OCI-LY1 (cell line): ENCODE data around the gene ADCY1.

Experiments
- H2AFZ ChIP-seq: fragments of 200-600 bp; sonication (generic), shearing (Covaris generic); 2 replicates; pipeline ENCODE4 v1.6.0; 2014; ENCODE audit warnings: antibody characterized with exemption, mild to moderate bottlenecking, low read length
- H3F3A ChIP-seq: fragments of 200-600 bp; sonication (generic), shearing (Covaris generic); 2 replicates; pipeline ENCODE4 v1.6.0; 2014; ENCODE audit warnings: mild to moderate bottlenecking, antibody characterized with exemption, low read length, moderate library complexity; ENCODE audit not compliant: insufficient read depth
- H3K27ac ChIP-seq: fragments of 200-600 bp; sonication (generic); 2 replicates; pipeline ENCODE4 v1.5.1; 2014; ENCODE audit warnings: low read length, mixed run types, mild to moderate bottlenecking, low read depth; ENCODE audit not compliant: poor library complexity, severe bottlenecking
- H3K27me3 ChIP-seq: fragments of 200-600 bp; sonication (generic); 2 replicates; pipeline ENCODE4 v1.6.0; 2014; ENCODE audit warnings: antibody characterized with exemption, mild to moderate bottlenecking, low read length, moderate library complexity; ENCODE audit not compliant: insufficient read depth
- H3K36me3 ChIP-seq: fragments of 200-600 bp; sonication (generic); 2 replicates; pipeline ENCODE4 v1.6.1; 2014; ENCODE audit warnings: mild to moderate bottlenecking, antibody characterized with exemption, low read length, moderate library complexity, mixed read lengths; ENCODE audit not compliant: insufficient read depth
- H3K4me1 ChIP-seq: fragments of 200-600 bp; sonication (generic); 2 replicates; pipeline ENCODE4 v1.5.1; 2014; ENCODE audit warnings: mild to moderate bottlenecking, low read length, moderate library complexity; ENCODE audit not compliant: insufficient read depth, severe bottlenecking
- H3K4me2 ChIP-seq: fragments of 200-600 bp; sonication (generic), shearing (Covaris generic); 2 replicates; pipeline ENCODE4 v1.6.1; 2014; ENCODE audit warnings: low read length
- H3K4me3 ChIP-seq: fragments of 200-600 bp; sonication (generic); 2 replicates; pipeline ENCODE4 v1.5.1; 2014; ENCODE audit warnings: low read length, low read depth, mild to moderate bottlenecking, mixed read lengths; ENCODE audit not compliant: poor library complexity, severe bottlenecking
- H3K79me2 ChIP-seq: fragments of 200-600 bp; shearing (Covaris generic); 2 replicates; pipeline ENCODE4 v1.6.1; 2016; ENCODE audit warnings: mixed run types, low read length, mixed read lengths; ENCODE audit not compliant: insufficient read depth
- H3K9ac ChIP-seq: fragments of 200-600 bp; sonication (generic), shearing (Covaris generic); 2 replicates; pipeline ENCODE4 v1.6.1; 2014; ENCODE audit warnings: mild to moderate bottlenecking, low read length, mixed read lengths
- H3K9me2 ChIP-seq: fragments of 200-600 bp; sonication (generic), shearing (Covaris generic); 2 replicates; pipeline ENCODE4 v1.6.1; 2014; ENCODE audit warnings: low read depth, mild to moderate bottlenecking, low read length, mixed read lengths
- H3K9me3 ChIP-seq: fragments of 200-600 bp; shearing (Covaris generic); 2 replicates; pipeline ENCODE4 v1.6.1; 2014; ENCODE audit warnings: low read length, mixed read lengths
- H4K20me1 ChIP-seq: fragments of 200-600 bp; sonication (generic), shearing (Covaris generic); 2 replicates; pipeline ENCODE4 v1.6.0; 2016; ENCODE audit warnings: mild to moderate bottlenecking, low read length; ENCODE audit not compliant: insufficient read depth
- EZH2 ChIP-seq: fragments of 200-600 bp; sonication (generic), shearing (Covaris generic); IDR thresholded peaks from 2 replicates; pipeline ENCODE4 v1.8.0; 2017; ENCODE audit warnings: borderline replicate concordance, mixed run types, mild to moderate bottlenecking, antibody characterized with exemption, low read length, moderate library complexity, mixed read lengths
- TF ChIP-seq, protein P1 (sequence below): fragments of 200-600 bp; sonication (generic), shearing (Covaris generic); IDR thresholded peaks from 2 replicates; pipeline ENCODE4 v1.5.1; 2017; ENCODE audit warnings: mild to moderate bottlenecking, antibody characterized with exemption, low read length, moderate library complexity, mixed read lengths

ADCY1 gene

DNA sequence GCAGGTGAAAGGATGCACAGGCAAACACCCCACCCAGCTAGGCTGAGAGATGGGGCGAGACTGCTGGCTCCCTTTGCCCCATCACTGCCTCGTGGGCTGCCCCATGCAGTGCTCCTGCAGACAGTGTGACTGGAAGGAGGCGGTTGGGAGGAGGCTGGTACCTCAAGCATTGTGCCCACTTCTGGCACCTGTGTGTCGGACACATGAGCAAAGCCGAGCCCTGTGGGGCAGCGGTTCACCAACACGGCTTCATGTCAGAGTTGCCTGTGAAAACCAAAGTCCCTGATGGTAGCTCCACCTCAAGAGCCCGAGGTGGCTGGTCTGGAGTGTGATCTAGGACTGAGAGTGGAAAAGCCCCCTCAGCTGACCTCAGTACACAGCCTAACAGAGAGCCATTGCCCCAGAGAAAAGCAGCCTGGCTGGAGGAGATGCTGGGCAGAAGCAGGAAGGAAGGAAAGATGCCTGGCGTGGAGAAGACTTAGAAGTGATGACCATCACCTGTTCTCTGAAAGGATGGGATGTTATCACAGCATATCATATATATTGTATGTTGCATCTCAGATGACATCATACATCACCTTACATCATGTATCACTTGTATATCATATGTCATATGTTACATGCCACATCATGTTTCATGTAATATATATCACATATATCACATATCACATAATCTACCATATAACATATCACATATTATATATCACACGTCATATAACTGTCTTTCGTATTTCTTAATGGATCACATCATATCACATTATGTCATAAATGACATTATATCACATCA, 75.6 kb downstream of the ADCY1 start:
- Histone ChIP-seq H3K27me3 (no peaks in the 10 kb centered on the region), H3F3A (no peaks in the 10 kb centered on the region), H3K9me3 (no peaks in the 10 kb centered on the region), H3K9ac (no peak overlapping the region), H3K79me2 (no peaks in the 10 kb centered on the region), H3K4me2 (no peak overlapping the region), H3K4me3 (no peak overlapping the region), H2AFZ (no peak overlapping the region), H4K20me1 (no peaks in the 10 kb centered on the region), H3K9me2 (no peaks in the 10 kb centered on the region), H3K27ac (no peak overlapping the region), H3K4me1 (no peaks in the 10 kb centered on the region), H3K36me3 (no peaks in the 10 kb centered on the region)
- TF ChIP-seq, protein P1, sequence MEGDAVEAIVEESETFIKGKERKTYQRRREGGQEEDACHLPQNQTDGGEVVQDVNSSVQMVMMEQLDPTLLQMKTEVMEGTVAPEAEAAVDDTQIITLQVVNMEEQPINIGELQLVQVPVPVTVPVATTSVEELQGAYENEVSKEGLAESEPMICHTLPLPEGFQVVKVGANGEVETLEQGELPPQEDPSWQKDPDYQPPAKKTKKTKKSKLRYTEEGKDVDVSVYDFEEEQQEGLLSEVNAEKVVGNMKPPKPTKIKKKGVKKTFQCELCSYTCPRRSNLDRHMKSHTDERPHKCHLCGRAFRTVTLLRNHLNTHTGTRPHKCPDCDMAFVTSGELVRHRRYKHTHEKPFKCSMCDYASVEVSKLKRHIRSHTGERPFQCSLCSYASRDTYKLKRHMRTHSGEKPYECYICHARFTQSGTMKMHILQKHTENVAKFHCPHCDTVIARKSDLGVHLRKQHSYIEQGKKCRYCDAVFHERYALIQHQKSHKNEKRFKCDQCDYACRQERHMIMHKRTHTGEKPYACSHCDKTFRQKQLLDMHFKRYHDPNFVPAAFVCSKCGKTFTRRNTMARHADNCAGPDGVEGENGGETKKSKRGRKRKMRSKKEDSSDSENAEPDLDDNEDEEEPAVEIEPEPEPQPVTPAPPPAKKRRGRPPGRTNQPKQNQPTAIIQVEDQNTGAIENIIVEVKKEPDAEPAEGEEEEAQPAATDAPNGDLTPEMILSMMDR, result no peak
- TF ChIP-seq EZH2, result no peak

DNA sequence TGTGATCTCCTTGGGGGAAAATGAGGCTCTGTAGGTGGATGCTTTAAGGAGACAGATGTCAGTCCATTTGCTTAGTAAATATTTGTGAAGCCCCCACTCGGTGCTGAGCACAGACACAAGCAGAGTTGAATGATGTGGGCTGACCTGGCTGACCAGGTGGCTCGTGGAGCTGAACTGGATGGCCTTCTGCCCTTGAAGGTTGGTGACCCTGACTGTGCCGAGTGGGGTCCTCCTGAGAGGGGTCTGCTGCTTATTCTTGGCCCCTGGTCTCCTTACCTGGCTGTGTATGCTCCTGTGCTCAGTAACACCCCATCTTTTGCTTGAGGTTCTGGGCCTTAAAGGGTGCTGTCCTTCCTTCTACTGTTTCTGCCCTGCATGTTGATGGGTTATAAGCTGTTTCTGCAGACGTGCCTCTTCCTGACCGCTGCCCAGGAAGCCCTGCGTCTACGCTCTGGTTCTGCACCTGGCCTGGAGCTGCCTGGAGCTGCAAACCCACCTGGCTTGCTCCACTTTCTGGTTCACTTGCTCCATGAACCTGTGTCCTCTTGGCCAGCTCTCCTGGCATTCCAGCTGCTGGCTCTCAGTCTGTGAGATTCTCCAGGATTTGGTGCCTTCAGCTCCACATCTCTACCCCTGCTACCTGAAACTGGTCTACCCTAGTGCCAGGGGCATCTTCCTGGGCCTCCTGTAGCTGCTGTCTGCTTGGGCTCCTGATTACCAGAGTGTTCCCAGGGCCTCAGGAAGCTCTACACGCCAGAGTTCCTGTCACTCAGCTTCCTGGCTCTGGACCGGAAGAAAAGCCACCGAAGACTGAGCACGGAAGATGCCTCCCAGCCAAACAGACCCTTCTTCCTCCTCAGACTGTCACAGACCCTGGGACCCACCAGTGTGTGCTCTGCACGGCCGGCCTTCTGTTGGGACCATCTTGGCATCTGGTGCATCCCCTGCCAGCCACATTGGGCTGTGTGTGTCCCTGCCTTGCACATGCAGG, 76.5 kb downstream of the ADCY1 start:
- Histone ChIP-seq H2AFZ (no peak overlapping the region), H3K9me2 (no peaks in the 10 kb centered on the region), H3K9ac (no peak overlapping the region), H4K20me1 (no peaks in the 10 kb centered on the region), H3K4me1 (no peaks in the 10 kb centered on the region), H3K4me3 (no peak overlapping the region), H3F3A (no peaks in the 10 kb centered on the region), H3K4me2 (no peak overlapping the region), H3K9me3 (no peaks in the 10 kb centered on the region), H3K27me3 (no peaks in the 10 kb centered on the region), H3K79me2 (no peaks in the 10 kb centered on the region), H3K36me3 (no peaks in the 10 kb centered on the region), H3K27ac (no peak overlapping the region)
- no peak for TF ChIP-seq EZH2
- TF ChIP-seq, protein P1, result no peak

GRCh38 chr7:45651540-45651939, 77.4 kb downstream of the ADCY1 start:
- Histone ChIP-seq H3K79me2 (no peaks in the 10 kb centered on the region), H3K4me2 (no peak overlapping the region), H3F3A (no peaks in the 10 kb centered on the region), H3K9ac (no peak overlapping the region), H2AFZ (no peak overlapping the region), H3K4me3 (no peak overlapping the region), H3K4me1 (no peaks in the 10 kb centered on the region), H3K36me3 (no peaks in the 10 kb centered on the region), H3K9me2 (no peaks in the 10 kb centered on the region), H3K9me3 (no peaks in the 10 kb centered on the region), H4K20me1 (no peaks in the 10 kb centered on the region), H3K27ac (no peak overlapping the region), H3K27me3 (no peaks in the 10 kb centered on the region)
- TF ChIP-seq, protein P1, result no peak
- TF ChIP-seq EZH2, result no peak
